NT2/D1 (cell line): ENCODE measurements around the gene AGPAT3.

Experiments
- DNase-seq: peaks from one replicate; pipeline ENCODE4 v3.0.0-alpha.2; 2011; ENCODE audit warnings: low read depth, low spot score
- H3K27me3 ChIP-seq: 2 replicates; pipeline ENCODE4 v1.6.0; 2011; ENCODE audit warnings: mild to moderate bottlenecking; ENCODE audit not compliant: insufficient read length, insufficient read depth
- H3K36me3 ChIP-seq: 2 replicates; pipeline ENCODE4 v1.6.1; 2011; ENCODE audit warnings: mild to moderate bottlenecking, low read length, mixed read lengths; ENCODE audit not compliant: insufficient read depth, insufficient read length
- H3K4me1 ChIP-seq: 2 replicates; pipeline ENCODE4 v1.5.1; 2011; ENCODE audit not compliant: insufficient read depth, insufficient read length
- H3K4me3 ChIP-seq: 2 replicates; pipeline ENCODE4 v1.5.1; 2011; ENCODE audit warnings: low read depth; ENCODE audit not compliant: insufficient read length
- H3K9ac ChIP-seq: 2 replicates; pipeline ENCODE4 v1.6.0; 2011; ENCODE audit warnings: low read depth; ENCODE audit not compliant: insufficient read length
- H3K9me3 ChIP-seq: 2 replicates; pipeline ENCODE4 v1.5.1; 2011; ENCODE audit warnings: mild to moderate bottlenecking, low read length; ENCODE audit not compliant: insufficient read depth
- SUZ12 ChIP-seq: IDR thresholded peaks from 2 replicates; pipeline ENCODE4 v1.6.1; 2011; ENCODE audit not compliant: insufficient read length, insufficient read depth; ENCODE audit errors: extremely low read depth
- YY1 ChIP-seq: IDR thresholded peaks from 2 replicates; pipeline ENCODE4 v1.6.1; 2011; ENCODE audit not compliant: insufficient read length, insufficient read depth
- ZNF274 ChIP-seq: IDR thresholded peaks from 2 replicates; pipeline ENCODE4 v1.6.1; 2011; ENCODE audit warnings: mild to moderate bottlenecking, low read depth, low read length

AGPAT3 gene

GRCh38 chr21:43866659-43867331 is 1.8 kb downstream of the AGPAT3 start:
- no peak overlapping the region for H3K9ac ChIP-seq
- peaks cover 7% of the 10 kb centered on the region for H3K36me3 ChIP-seq
- no peak for DNase-seq
- TF ChIP-seq SUZ12 (no peak), ZNF274 (no peak), YY1 (no peak)
- H3K4me1 ChIP-seq = peaks cover 3% of the 10 kb centered on the region
- peaks cover 36% of the 10 kb centered on the region for H3K27me3 ChIP-seq
- no peak overlapping the region for H3K4me3 ChIP-seq
- no peaks in the 10 kb centered on the region for H3K9me3 ChIP-seq

DNA sequence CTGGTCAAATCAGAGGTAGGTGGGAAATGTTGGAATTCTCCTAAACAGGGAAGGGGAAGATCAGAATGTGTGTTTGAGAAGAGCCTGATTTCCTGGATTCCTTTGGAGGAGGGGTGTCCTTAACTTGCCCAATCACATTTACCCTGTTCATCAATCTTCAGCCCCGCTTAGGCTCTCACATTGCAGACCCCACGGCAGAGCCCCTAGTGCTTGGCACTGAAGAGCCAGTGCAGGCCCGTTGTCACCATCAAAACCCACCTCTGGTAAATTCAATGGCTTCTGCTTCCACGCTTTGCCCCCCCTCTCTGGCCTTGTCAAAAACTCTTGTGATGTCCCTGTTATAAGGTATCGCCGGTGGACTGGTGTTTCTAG is 2.3 kb downstream of the AGPAT3 start:
- Histone ChIP-seq H3K4me3 (no peak overlapping the region), H3K9ac (no peak overlapping the region), H3K9me3 (no peaks in the 10 kb centered on the region), H3K27me3 (peaks cover 33% of the 10 kb centered on the region), H3K4me1 (peaks cover 3% of the 10 kb centered on the region), H3K36me3 (peaks cover 7% of the 10 kb centered on the region)
- DNase-seq = no peak
- TF ChIP-seq SUZ12 (no peak), YY1 (no peak), ZNF274 (no peak)

- no peak overlapping the region for H3K4me3 ChIP-seq
- no peak for TF ChIP-seq YY1
- TF ChIP-seq SUZ12 = no peak
- no peak for TF ChIP-seq ZNF274
- no peak for DNase-seq
- peaks cover 7% of the 10 kb centered on the region for H3K36me3 ChIP-seq
- H3K9ac ChIP-seq = no peak overlapping the region
- peaks cover 30% of the 10 kb centered on the region for H3K27me3 ChIP-seq
- peaks cover 3% of the 10 kb centered on the region for H3K4me1 ChIP-seq
- H3K9me3 ChIP-seq = no peaks in the 10 kb centered on the region
Observed at GRCh38 chr21:43867948-43868347, 2.9 kb downstream of the AGPAT3 start.

GRCh38 chr21:43868461-43868860 is 3.4 kb downstream of the AGPAT3 start:
- DNase-seq = no peak
- peaks cover 7% of the 10 kb centered on the region for H3K36me3 ChIP-seq
- peaks cover 3% of the 10 kb centered on the region for H3K4me1 ChIP-seq
- TF ChIP-seq ZNF274 (no peak), YY1 (no peak), SUZ12 (no peak)
- H3K9me3 ChIP-seq = no peaks in the 10 kb centered on the region
- H3K9ac ChIP-seq = no peak overlapping the region
- H3K27me3 ChIP-seq = peaks cover 25% of the 10 kb centered on the region
- no peak overlapping the region for H3K4me3 ChIP-seq

GRCh38 chr21:43869486-43870325 is 4.7 kb downstream of the AGPAT3 start:
- no peak overlapping the region for H3K9ac ChIP-seq
- TF ChIP-seq YY1 (no peak), SUZ12 (no peak), ZNF274 (no peak)
- H3K4me3 ChIP-seq = no peak overlapping the region
- DNase-seq = no peak
- H3K4me1 ChIP-seq = peaks cover 3% of the 10 kb centered on the region
- H3K27me3 ChIP-seq = peaks cover 14% of the 10 kb centered on the region
- peaks cover 7% of the 10 kb centered on the region for H3K36me3 ChIP-seq
- no peaks in the 10 kb centered on the region for H3K9me3 ChIP-seq

- TF ChIP-seq YY1 (no peak), SUZ12 (no peak), ZNF274 (no peak)
- peaks cover 4% of the 10 kb centered on the region; the same call in 1 of the 2 replicates for H3K9me3 ChIP-seq
- H3K36me3 ChIP-seq = peaks cover 7% of the 10 kb centered on the region
- no peak overlapping the region for H3K4me3 ChIP-seq
- no peak for DNase-seq
- H3K27me3 ChIP-seq = peaks cover 4% of the 10 kb centered on the region
- peaks cover 3% of the 10 kb centered on the region for H3K4me1 ChIP-seq
- no peak overlapping the region for H3K9ac ChIP-seq
Observed at GRCh38 chr21:43871487-43871886, 6.5 kb downstream of the AGPAT3 start.

DNA sequence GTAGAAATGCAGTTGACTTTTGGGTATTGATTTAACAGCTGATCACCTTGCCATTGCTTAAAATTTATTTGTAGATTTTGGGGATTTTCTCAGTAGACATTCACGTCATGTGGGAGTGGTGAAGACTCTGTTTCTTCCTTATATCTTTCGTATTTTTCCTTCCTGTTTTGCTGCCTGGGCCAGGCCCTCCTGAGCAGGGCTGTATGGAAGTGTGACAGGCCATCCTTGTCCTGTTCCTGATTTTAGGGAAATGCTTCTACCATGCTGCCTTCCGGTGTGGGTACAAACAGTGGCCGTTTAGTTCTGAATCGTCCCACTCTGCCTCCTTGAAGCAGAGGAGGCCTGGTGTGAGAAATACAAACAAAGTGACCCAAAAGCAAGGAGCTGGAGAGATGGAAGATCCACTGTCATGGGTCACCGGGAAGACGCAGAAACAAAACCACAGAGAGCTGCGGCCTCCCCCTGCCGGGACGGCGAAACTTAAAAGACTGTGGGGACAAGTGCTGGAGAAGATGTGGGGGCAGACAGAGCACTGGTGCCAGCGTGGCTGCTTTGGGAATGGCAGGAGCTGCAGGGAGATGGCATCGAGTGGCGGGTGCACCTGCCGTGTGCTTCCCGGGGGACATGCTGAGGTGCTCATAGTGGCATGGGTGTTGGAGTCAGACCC is 7.6 kb downstream of the AGPAT3 start:
- peaks cover 3% of the 10 kb centered on the region for H3K4me1 ChIP-seq
- H3K4me3 ChIP-seq = no peak overlapping the region
- peaks cover 7% of the 10 kb centered on the region for H3K36me3 ChIP-seq
- no peak for DNase-seq
- no peak overlapping the region for H3K9ac ChIP-seq
- H3K27me3 ChIP-seq = no peaks in the 10 kb centered on the region
- TF ChIP-seq ZNF274 (no peak), YY1 (no peak), SUZ12 (no peak)
- peaks cover 4% of the 10 kb centered on the region; the same call in 1 of the 2 replicates for H3K9me3 ChIP-seq
